GM21825 (cell line): ENCODE results near the gene GNG13.

Source experiments
- ATAC-seq: cut with Tn5 transposase; IDR thresholded peaks from one replicate; pipeline ENCODE4 v1.9.1; 2021; ENCODE audit warnings: mild to moderate bottlenecking, moderate library complexity; ENCODE audit not compliant: unreplicated experiment

GNG13 gene

GRCh38 chr16:815861-816260 is 15.3 kb upstream of the GNG13 start:
- ATAC-seq = no peak

- ATAC-seq = no peak
Measured at GRCh38 chr16:814974-815373, 14.4 kb upstream of the GNG13 start.

GRCh38 chr16:813916-814412 is 13.4 kb upstream of the GNG13 start:
- no peak for ATAC-seq

- ATAC-seq = no peak
Measured at GRCh38 chr16:813204-813915, 12.8 kb upstream of the GNG13 start.

GRCh38 chr16:808085-808386 is 7.5 kb upstream of the GNG13 start:
- no peak for ATAC-seq

GRCh38 chr16:807347-808084 is 7.0 kb upstream of the GNG13 start:
- ATAC-seq = peak; percentile 80

- no peak for ATAC-seq
Measured at GRCh38 chr16:805474-805873, 4.9 kb upstream of the GNG13 start.

GRCh38 chr16:804193-805048 is 3.9 kb upstream of the GNG13 start:
- no peak for ATAC-seq

GRCh38 chr16:803754-804080 is 3.2 kb upstream of the GNG13 start:
- ATAC-seq = no peak

- no peak for ATAC-seq
Measured at GRCh38 chr16:802914-803753, 2.6 kb upstream of the GNG13 start.

- ATAC-seq = no peak
Measured at GRCh38 chr16:802461-802860, 1.9 kb upstream of the GNG13 start.

- ATAC-seq = no peak
Measured at GRCh38 chr16:801584-802363, 1.2 kb upstream of the GNG13 start.

- no peak for ATAC-seq
Measured at GRCh38 chr16:800834-801511, 439 bp upstream of the GNG13 start.

- no peak for ATAC-seq
Measured at GRCh38 chr16:799111-799947, 1.2 kb downstream of the GNG13 start.

GRCh38 chr16:798666-799065 is 1.9 kb downstream of the GNG13 start:
- no peak for ATAC-seq

GRCh38 chr16:797686-798085 is 2.8 kb downstream of the GNG13 start:
- ATAC-seq = no peak

GRCh38 chr16:797120-797420 is 3.5 kb downstream of the GNG13 start:
- no peak for ATAC-seq

- ATAC-seq = no peak
Measured at GRCh38 chr16:796296-797119, 4.0 kb downstream of the GNG13 start.
